Measurements from ENCODE around the gene PHF3.

GRCh38 chr6:63615590-63615989 is 20.0 kb upstream of the PHF3 start:
- TF ChIP-seq CTCF (IDR thresholded peaks at IDR 0.05), result no peak
- no peak for TF ChIP-seq POLR2AphosphoS5 (IDR thresholded peaks at IDR 0.05)
